Testis (tissue), 3 donors: ENCODE data around the gene SIL1. TPM values are rescaled to one million over a fixed set of nuclear protein-coding genes. Genes with fewer than 3 reads are reported as not detected.

Source experiments
- DNase-seq: peaks from one replicate; pipeline ENCODE4 v3.0.0-alpha.2; 2019
- H3K27ac ChIP-seq, 2 donors: fragments of 200-600 bp; sonication (generic); one replicate each; pipeline ENCODE4 v1.5.1; 2019
- H3K27me3 ChIP-seq: fragments of 200-600 bp; sonication (generic); one replicate; pipeline ENCODE4 v1.5.1; 2019
- H3K36me3 ChIP-seq: fragments of 200-600 bp; sonication (generic); one replicate; pipeline ENCODE4 v1.5.1; 2017; ENCODE audit warnings: low read depth; ENCODE audit errors: missing control alignments
- H3K4me1 ChIP-seq: fragments of 200-600 bp; sonication (generic); one replicate; pipeline ENCODE4 v1.5.1; 2019
- H3K4me3 ChIP-seq, 2 donors: fragments of 200-600 bp; sonication (generic); one replicate each; pipeline ENCODE4 v1.5.1; 2017 to 2019
- H3K9me3 ChIP-seq: fragments of 200-600 bp; sonication (generic); one replicate; pipeline ENCODE4 v1.5.1; 2017
- CTCF ChIP-seq, 3 experiments: fragments of 450-650 bp in 2 of 3; fragments of 200-600 bp in 1 of 3; sonication (generic) in 1 of 3; IDR thresholded peaks; one replicate each; pipeline ENCODE4 v1.5.1; 2016 to 2019; ENCODE audit warnings: antibody characterized with exemption in 3 of 3, mild to moderate bottlenecking in 2 of 3, moderate library complexity in 1 of 3
- POLR2A ChIP-seq: fragments of 450-650 bp; IDR thresholded peaks from one replicate; pipeline ENCODE4 v1.6.1; 2017; ENCODE audit warnings: antibody characterized with exemption, mild to moderate bottlenecking, moderate library complexity
- WGBS, 2 donors: methylation state at CpG; one replicate each; pipeline ENCODE4 v1.1.5; 2018; 5-methylcytosine and 5-hydroxymethylcytosine counted together
- intact Hi-C: fragments of 100-400 bp; cut with DNase I; formaldehyde crosslinking; loops from one replicate; pipeline ENCODE4 v1.15.1; 2023; ENCODE audit warnings: low total_unique reads
- polyA plus RNA-seq: library from polyadenylated mRNA; stranded (reverse); fragments of 350-450 nt; fragmentation: Illumina TruSeq; extraction: RNeasy Lipid Tissue Mini Kit (QIAGEN cat#74804); gene quantifications from one replicate; pipeline ENCODE4 v1.2.3, GENCODE V29; 2014; ENCODE audit warnings: low read depth, low replicate concordance; ENCODE audit not compliant: insufficient read depth
- total RNA-seq, 2 donors: library from RNA; depleted of rRNA; stranded (reverse); fragments of >200 nt; gene quantifications; one replicate each; pipeline ENCODE4 v1.2.3, GENCODE V29; 2016

Gene SIL1
- total and polyA plus RNA-seq, 3 donors from 2014 or later: 86.5 to 116 (median 98.2) TPM

- TF ChIP-seq CTCF (IDR thresholded peaks at IDR 0.05): no peak
- no peak for TF ChIP-seq POLR2A
- intact Hi-C loops: no loop called here
- Histone ChIP-seq H3K27me3 (no peaks in the 10 kb centered on the region), H3K27ac (no peak overlapping the region), H3K4me1 (no peaks in the 10 kb centered on the region), H3K4me3 (no peak overlapping the region), H3K36me3 (no peaks in the 10 kb centered on the region), H3K9me3 (no peaks in the 10 kb centered on the region)
- no peak for DNase-seq
These were observed 145.2 kb downstream of the SIL1 start for GRCh38 chr5:139052975-139053374.

GRCh38 chr5:139051392-139051791, 146.8 kb downstream of the SIL1 start:
- DNase-seq: no peak
- no peaks in the 10 kb centered on the region for H3K4me1 ChIP-seq
- WGBS, 2 donors: 64 to 71% methylated on average over 3 of the region's 3 CpGs
- intact Hi-C loops: no loop called here
- no peak overlapping the region for H3K27ac ChIP-seq
- no peaks in the 10 kb centered on the region for H3K9me3 ChIP-seq
- H3K4me3 ChIP-seq: no peak overlapping the region
- TF ChIP-seq CTCF (IDR thresholded peaks at IDR 0.05) (no peak), POLR2A (no peak)
- H3K36me3 ChIP-seq: no peaks in the 10 kb centered on the region
- H3K27me3 ChIP-seq: no peaks in the 10 kb centered on the region

GRCh38 chr5:139050432-139050831, 147.7 kb downstream of the SIL1 start:
- no peaks in the 10 kb centered on the region for H3K9me3 ChIP-seq
- H3K4me3 ChIP-seq: no peak overlapping the region
- H3K27me3 ChIP-seq: no peaks in the 10 kb centered on the region
- intact Hi-C loops: no loop called here
- H3K4me1 ChIP-seq: no peaks in the 10 kb centered on the region
- TF ChIP-seq CTCF (IDR thresholded peaks at IDR 0.05): no peak
- no peaks in the 10 kb centered on the region for H3K36me3 ChIP-seq
- no peak overlapping the region for H3K27ac ChIP-seq
- DNase-seq: no peak

- H3K4me1 ChIP-seq: no peaks in the 10 kb centered on the region
- H3K9me3 ChIP-seq: no peaks in the 10 kb centered on the region
- no peak overlapping the region for H3K4me3 ChIP-seq
- no peak overlapping the region for H3K27ac ChIP-seq
- TF ChIP-seq CTCF (IDR thresholded peaks at IDR 0.05): no peak
- no peak for TF ChIP-seq POLR2A
- no peak for DNase-seq
- H3K27me3 ChIP-seq: no peaks in the 10 kb centered on the region
- 72 to 81% methylated on average over 1 of the region's 1 CpG for whole genome bisulfite sequencing, 2 donors
- intact Hi-C loops: no loop called here
- no peaks in the 10 kb centered on the region for H3K36me3 ChIP-seq
These were observed 148.4 kb downstream of the SIL1 start for GRCh38 chr5:139049780-139050179.

- no peaks in the 10 kb centered on the region for H3K27me3 ChIP-seq
- no peaks in the 10 kb centered on the region for H3K9me3 ChIP-seq
- H3K4me3 ChIP-seq: no peak overlapping the region
- no peak overlapping the region for H3K27ac ChIP-seq
- no peak for DNase-seq
- H3K4me1 ChIP-seq: no peaks in the 10 kb centered on the region
- H3K36me3 ChIP-seq: no peaks in the 10 kb centered on the region
- no peak for TF ChIP-seq POLR2A
- TF ChIP-seq CTCF (IDR thresholded peaks at IDR 0.05): no peak
- intact Hi-C loops: no loop called here
These were observed 151.6 kb downstream of the SIL1 start for GRCh38 chr5:139046551-139046950.
